Muscle layer of colon (tissue), 2 donors: ENCODE results near the gene SLC38A3.
"Not testable (repeated sequence)": the region's sequence is repeated elsewhere in the genome, so short reads cannot be mapped to it uniquely, and the experiment has no call there.

Experiments used
- H3K27ac ChIP-seq: one replicate; pipeline ENCODE4 v1.7.0; 2013; ENCODE audit warnings: low read depth, mild to moderate bottlenecking, low read length, moderate library complexity
- H3K27me3 ChIP-seq, 2 donors: one replicate each; pipeline ENCODE4 v1.7.0; 2013; ENCODE audit warnings: low read length in 2 of 2, mild to moderate bottlenecking in 2 of 2; ENCODE audit not compliant: insufficient read depth in 2 of 2, control insufficient read depth in 1 of 2
- H3K36me3 ChIP-seq: one replicate; pipeline ENCODE4 v1.7.0; 2013; ENCODE audit warnings: mild to moderate bottlenecking, low read length; ENCODE audit not compliant: insufficient read depth
- H3K4me1 ChIP-seq: one replicate; pipeline ENCODE4 v1.7.0; 2013; ENCODE audit warnings: mild to moderate bottlenecking, low read length; ENCODE audit not compliant: insufficient read depth
- H3K4me3 ChIP-seq, 2 donors: one replicate each; pipeline ENCODE4 v1.7.0; 2013; ENCODE audit warnings: low read length in 2 of 2, low read depth in 1 of 2, mild to moderate bottlenecking in 1 of 2, moderate library complexity in 1 of 2
- H3K9ac ChIP-seq: one replicate; pipeline ENCODE4 v1.7.0; 2013; ENCODE audit warnings: low read length
- H3K9me3 ChIP-seq: one replicate; pipeline ENCODE4 v1.7.0; 2013; ENCODE audit warnings: mild to moderate bottlenecking, low read length
- donor health status: abdominal sarcoma.
- donor health status: Adenocarcinoma of cecum.

Gene SLC38A3

GRCh38 chr3:50260027-50260941 is 55.2 kb downstream of the SLC38A3 start:
- H3K4me1 ChIP-seq, result peaks cover 33% of the 10 kb centered on the region
- H3K9ac ChIP-seq, result peak overlapping the region; percentile 54
- H3K27me3 ChIP-seq, result no peaks in the 10 kb centered on the region
- peaks cover 30% of the 10 kb centered on the region for H3K36me3 ChIP-seq
- H3K9me3 ChIP-seq, result no peaks in the 10 kb centered on the region
- peak overlapping the region; percentile 44 to 61 for H3K4me3 ChIP-seq
- H3K27ac ChIP-seq, result peak overlapping the region; percentile 77

GRCh38 chr3:50260942-50261441 is 55.9 kb downstream of the SLC38A3 start:
- Histone ChIP-seq H3K27me3 (no peaks in the 10 kb centered on the region), H3K9ac (peak overlapping the region; percentile 54), H3K9me3 (no peaks in the 10 kb centered on the region), H3K36me3 (peaks cover 25% of the 10 kb centered on the region), H3K27ac (peak overlapping the region; percentile 77), H3K4me1 (peaks cover 38% of the 10 kb centered on the region), H3K4me3 (peak overlapping the region; percentile 44 to 61)

- Histone ChIP-seq H3K27ac (peak overlapping the region; percentile 77), H3K36me3 (peaks cover 20% of the 10 kb centered on the region), H3K9ac (no peak overlapping the region), H3K4me3 (peak overlapping the region in 1 of 2 donors; percentile 61), H3K4me1 (peaks cover 43% of the 10 kb centered on the region), H3K27me3 (no peaks in the 10 kb centered on the region), H3K9me3 (no peaks in the 10 kb centered on the region)
These were observed 56.4 kb downstream of the SLC38A3 start for GRCh38 chr3:50261505-50261904.

GRCh38 chr3:50262200-50262599 is 57.1 kb downstream of the SLC38A3 start:
- not testable (repeated sequence) for H3K27me3 ChIP-seq, H3K9me3 ChIP-seq, H3K4me3 ChIP-seq, H3K9ac ChIP-seq, H3K27ac ChIP-seq
- H3K4me1 ChIP-seq, result peaks cover 46% of the 10 kb centered on the region
- peaks cover 13% of the 10 kb centered on the region for H3K36me3 ChIP-seq

- no peak overlapping the region for H3K9ac ChIP-seq
- H3K9me3 ChIP-seq, result no peaks in the 10 kb centered on the region
- peaks cover 8% of the 10 kb centered on the region for H3K36me3 ChIP-seq
- H3K4me3 ChIP-seq, result no peak overlapping the region
- no peaks in the 10 kb centered on the region for H3K27me3 ChIP-seq
- H3K4me1 ChIP-seq, result peaks cover 49% of the 10 kb centered on the region
- H3K27ac ChIP-seq, result no peak overlapping the region
These were observed 57.7 kb downstream of the SLC38A3 start for GRCh38 chr3:50262778-50263177.

GRCh38 chr3:50263478-50264382 is 58.7 kb downstream of the SLC38A3 start:
- Histone ChIP-seq H3K9me3 (no peaks in the 10 kb centered on the region), H3K9ac (peak overlapping the region; percentile 9), H3K4me3 (no peak overlapping the region), H3K36me3 (no peaks in the 10 kb centered on the region), H3K27ac (peak overlapping the region; percentile 77), H3K27me3 (no peaks in the 10 kb centered on the region), H3K4me1 (peaks cover 58% of the 10 kb centered on the region)

- no peaks in the 10 kb centered on the region for H3K36me3 ChIP-seq
- H3K9ac ChIP-seq, result peak overlapping the region; percentile 9
- H3K27me3 ChIP-seq, result no peaks in the 10 kb centered on the region
- peak overlapping the region; percentile 82 for H3K27ac ChIP-seq
- peaks cover 64% of the 10 kb centered on the region for H3K4me1 ChIP-seq
- no peak overlapping the region for H3K4me3 ChIP-seq
- no peaks in the 10 kb centered on the region for H3K9me3 ChIP-seq
These were observed 59.4 kb downstream of the SLC38A3 start for GRCh38 chr3:50264383-50264963.

GRCh38 chr3:50264964-50265485 is 60.0 kb downstream of the SLC38A3 start:
- H3K9me3 ChIP-seq, result no peaks in the 10 kb centered on the region
- H3K27me3 ChIP-seq, result no peaks in the 10 kb centered on the region
- H3K27ac ChIP-seq, result peak overlapping the region; percentile 82
- no peaks in the 10 kb centered on the region for H3K36me3 ChIP-seq
- peaks cover 66% of the 10 kb centered on the region for H3K4me1 ChIP-seq
- peak overlapping the region; percentile 40 for H3K9ac ChIP-seq
- H3K4me3 ChIP-seq, result no peak overlapping the region

GRCh38 chr3:50265571-50265970 is 60.5 kb downstream of the SLC38A3 start:
- H3K4me1 ChIP-seq, result peaks cover 70% of the 10 kb centered on the region
- peak overlapping the region; percentile 40 for H3K9ac ChIP-seq
- H3K27ac ChIP-seq, result peak overlapping the region; percentile 82
- no peaks in the 10 kb centered on the region for H3K9me3 ChIP-seq
- no peaks in the 10 kb centered on the region for H3K27me3 ChIP-seq
- H3K36me3 ChIP-seq, result no peaks in the 10 kb centered on the region
- H3K4me3 ChIP-seq, result no peak overlapping the region

GRCh38 chr3:50266017-50266416 is 60.9 kb downstream of the SLC38A3 start:
- H3K4me3 ChIP-seq, result peak overlapping the region in 1 of 2 donors; percentile 79
- peaks cover 2% of the 10 kb centered on the region for H3K36me3 ChIP-seq
- no peaks in the 10 kb centered on the region for H3K9me3 ChIP-seq
- H3K27me3 ChIP-seq, result no peaks in the 10 kb centered on the region
- peaks cover 65% of the 10 kb centered on the region for H3K4me1 ChIP-seq
- no peak overlapping the region for H3K9ac ChIP-seq
- peak overlapping the region; percentile 82 for H3K27ac ChIP-seq
